Smooth muscle cell (in vitro differentiated cells): ENCODE data around the gene TRIL. TPM values are rescaled to one million over a fixed set of nuclear protein-coding genes. Genes with fewer than 3 reads are reported as not detected.
A peak's percentile ranks its signal among the peaks of the same experiment; 100 is the strongest.

Experiments
- DNase-seq: peaks from one replicate; lab custom pipeline; 2025; ENCODE audit not compliant: unreplicated experiment; lab: John Stamatoyannopoulos, UW
- H2AFZ ChIP-seq: fragments of 200-600 bp; sonication (generic); 2 replicates; pipeline ENCODE4 v1.6.0; 2016; ENCODE audit warnings: antibody characterized with exemption, low read depth, mild to moderate bottlenecking
- H3F3A ChIP-seq: fragments of 200-600 bp; sonication (generic); 2 replicates; pipeline ENCODE4 v1.6.0; 2017; ENCODE audit warnings: antibody characterized with exemption, low read depth
- H3K27ac ChIP-seq: fragments of 200-600 bp; sonication (generic); 2 replicates; pipeline ENCODE4 v1.5.1; 2016; ENCODE audit warnings: low read depth, mild to moderate bottlenecking
- H3K27me3 ChIP-seq: fragments of 200-600 bp; sonication (generic); 2 replicates; pipeline ENCODE4 v1.6.1; 2016; ENCODE audit warnings: low read depth, mild to moderate bottlenecking
- H3K36me3 ChIP-seq: fragments of 200-600 bp; sonication (generic); 2 replicates; pipeline ENCODE4 v1.5.1; 2016; ENCODE audit warnings: low read depth
- H3K4me1 ChIP-seq: fragments of 200-600 bp; sonication (generic); 2 replicates; pipeline ENCODE4 v1.5.1; 2016; ENCODE audit warnings: low read depth
- H3K4me2 ChIP-seq: fragments of 200-600 bp; sonication (generic); 2 replicates; pipeline ENCODE4 v1.6.0; 2016; ENCODE audit warnings: mild to moderate bottlenecking
- H3K4me3 ChIP-seq: fragments of 200-600 bp; sonication (generic); 2 replicates; pipeline ENCODE4 v1.5.1; 2016; ENCODE audit warnings: mild to moderate bottlenecking
- H3K79me2 ChIP-seq: fragments of 200-600 bp; sonication (generic); 2 replicates; pipeline ENCODE4 v1.6.0; 2016; ENCODE audit warnings: low read depth, mild to moderate bottlenecking
- H3K9ac ChIP-seq: fragments of 200-600 bp; sonication (generic); 2 replicates; pipeline ENCODE4 v1.6.0; 2016; ENCODE audit warnings: low read depth
- H3K9me3 ChIP-seq: fragments of 200-600 bp; sonication (generic); replicated peaks from 2 replicates; pipeline ENCODE4 v1.5.1; 2016; ENCODE audit warnings: low read depth
- H4K20me1 ChIP-seq: fragments of 200-600 bp; sonication (generic); 2 replicates; pipeline ENCODE4 v1.6.0; 2016; ENCODE audit warnings: low read depth
- WGBS: methylation state at CpG from one replicate; pipeline ENCODE4 v1.1.7; 2016; ENCODE audit warnings: low lambda C conversion rate; 5-methylcytosine and 5-hydroxymethylcytosine counted together
- polyA plus RNA-seq: library from polyadenylated mRNA; unstranded; fragments of >200 nt; fragmentation: Nextera tagmentation; extraction: Ambion mirVana; gene quantifications from 2 replicates; pipeline ENCODE4 v1.2.1, GENCODE V29; 2016
- total RNA-seq: library from RNA; depleted of rRNA; stranded (reverse); fragments of >200 nt; gene quantifications from 2 replicates; pipeline ENCODE4 v1.2.3, GENCODE V29; 2014
- TF ChIP-seq, protein P1 (sequence below): fragments of 200-600 bp; sonication (generic); IDR thresholded peaks from 2 replicates; pipeline ENCODE4 v1.5.1; 2017; ENCODE audit warnings: borderline replicate concordance, mild to moderate bottlenecking, antibody characterized with exemption; ENCODE audit not compliant: insufficient read depth, poor library complexity, severe bottlenecking

TRIL gene
- total and polyA plus RNA-seq, 2 experiments from 2014 or later, result 11.0 to 11.1 TPM

- Histone ChIP-seq H3K4me2 (peak overlapping the region; percentile 74), H3K27ac (no peak overlapping the region)
Measured at GRCh38 chr7:28922624-28923331, 35.4 kb downstream of the TRIL start.

DNA sequence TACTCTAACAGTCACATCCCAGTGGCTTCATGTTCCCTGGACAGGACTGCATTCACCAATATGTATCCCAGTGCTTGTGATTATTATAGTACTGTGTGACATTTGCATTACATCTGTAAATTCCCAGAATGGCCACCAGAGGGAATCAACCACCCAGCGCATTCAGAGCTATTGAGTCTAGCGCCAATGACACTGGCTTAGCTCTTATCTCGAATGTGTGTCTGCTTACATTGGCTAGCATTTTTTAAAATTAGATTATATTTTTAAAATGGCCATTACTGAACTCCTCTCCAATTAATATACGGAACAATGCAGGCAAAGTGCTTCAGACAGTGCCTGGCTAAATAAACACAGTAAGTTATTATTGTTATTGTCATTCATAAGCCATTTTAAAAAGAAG, 36.3 kb downstream of the TRIL start:
- Histone ChIP-seq H3K27me3 (peaks cover 11% of the 10 kb centered on the region), H4K20me1 (no peaks in the 10 kb centered on the region), H3K4me1 (peaks cover 14% of the 10 kb centered on the region), H3K4me3 (no peak overlapping the region), H2AFZ (no peak overlapping the region), H3K27ac (no peak overlapping the region), H3K36me3 (no peaks in the 10 kb centered on the region), H3K4me2 (peak overlapping the region; percentile 74), H3F3A (no peaks in the 10 kb centered on the region), H3K9me3 (no peaks in the 10 kb centered on the region), H3K9ac (no peak overlapping the region), H3K79me2 (no peaks in the 10 kb centered on the region)
- no peak for DNase-seq
- TF ChIP-seq, protein P1, sequence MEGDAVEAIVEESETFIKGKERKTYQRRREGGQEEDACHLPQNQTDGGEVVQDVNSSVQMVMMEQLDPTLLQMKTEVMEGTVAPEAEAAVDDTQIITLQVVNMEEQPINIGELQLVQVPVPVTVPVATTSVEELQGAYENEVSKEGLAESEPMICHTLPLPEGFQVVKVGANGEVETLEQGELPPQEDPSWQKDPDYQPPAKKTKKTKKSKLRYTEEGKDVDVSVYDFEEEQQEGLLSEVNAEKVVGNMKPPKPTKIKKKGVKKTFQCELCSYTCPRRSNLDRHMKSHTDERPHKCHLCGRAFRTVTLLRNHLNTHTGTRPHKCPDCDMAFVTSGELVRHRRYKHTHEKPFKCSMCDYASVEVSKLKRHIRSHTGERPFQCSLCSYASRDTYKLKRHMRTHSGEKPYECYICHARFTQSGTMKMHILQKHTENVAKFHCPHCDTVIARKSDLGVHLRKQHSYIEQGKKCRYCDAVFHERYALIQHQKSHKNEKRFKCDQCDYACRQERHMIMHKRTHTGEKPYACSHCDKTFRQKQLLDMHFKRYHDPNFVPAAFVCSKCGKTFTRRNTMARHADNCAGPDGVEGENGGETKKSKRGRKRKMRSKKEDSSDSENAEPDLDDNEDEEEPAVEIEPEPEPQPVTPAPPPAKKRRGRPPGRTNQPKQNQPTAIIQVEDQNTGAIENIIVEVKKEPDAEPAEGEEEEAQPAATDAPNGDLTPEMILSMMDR, result peak; percentile 85
- 2% methylated on average over 4 of the region's 4 CpGs for WGBS

More at GRCh38 chr7:28922624-28923331, 35.4 kb downstream of the TRIL start:
- Histone ChIP-seq H3K4me3 (no peak overlapping the region), H3K9ac (no peak overlapping the region), H3K79me2 (no peaks in the 10 kb centered on the region), H3K9me3 (no peaks in the 10 kb centered on the region), H3F3A (no peaks in the 10 kb centered on the region), H3K36me3 (no peaks in the 10 kb centered on the region), H4K20me1 (no peaks in the 10 kb centered on the region), H2AFZ (no peak overlapping the region), H3K4me1 (peaks cover 14% of the 10 kb centered on the region), H3K27me3 (peaks cover 11% of the 10 kb centered on the region)
- TF ChIP-seq, protein P1, result peak; percentile 88
- peak; percentile 7 for DNase-seq
- 14% methylated on average over 7 of the region's 7 CpGs for WGBS

GRCh38 chr7:28920424-28920823, 37.7 kb downstream of the TRIL start:
- Histone ChIP-seq H3K9ac (peak overlapping the region; percentile 7), H3K27ac (peak overlapping the region; percentile 57), H2AFZ (peak overlapping the region; percentile 20), H3K27me3 (peaks cover 4% of the 10 kb centered on the region), H4K20me1 (no peaks in the 10 kb centered on the region), H3K9me3 (no peaks in the 10 kb centered on the region), H3K4me3 (no peak overlapping the region), H3K79me2 (no peaks in the 10 kb centered on the region), H3K4me2 (peak overlapping the region; percentile 41), H3K36me3 (no peaks in the 10 kb centered on the region), H3K4me1 (peaks cover 14% of the 10 kb centered on the region), H3F3A (no peaks in the 10 kb centered on the region)
- TF ChIP-seq, protein P1, result no peak
- WGBS, result 61% methylated on average over 6 of the region's 6 CpGs
- no peak for DNase-seq

DNA sequence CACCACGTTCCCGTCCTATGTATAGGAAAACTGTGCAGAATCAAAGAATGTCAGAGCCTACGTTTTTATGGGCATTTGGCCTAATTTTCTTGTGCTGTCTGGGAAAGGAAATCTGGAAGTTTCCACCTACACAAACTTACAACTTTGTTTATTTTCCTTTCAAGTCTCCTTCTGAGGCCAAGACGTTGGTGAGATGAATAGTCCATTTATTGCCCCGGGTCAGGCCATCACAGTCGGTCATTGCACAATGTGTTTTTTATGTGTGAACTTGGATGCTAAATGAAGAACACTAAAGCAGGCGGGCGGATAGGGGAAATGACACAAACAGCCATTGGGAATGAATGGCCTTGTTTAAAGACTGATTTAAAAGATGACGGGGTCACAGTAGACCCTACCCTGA, 38.6 kb downstream of the TRIL start:
- no peaks in the 10 kb centered on the region for H4K20me1 ChIP-seq
- no peaks in the 10 kb centered on the region for H3K79me2 ChIP-seq
- H3K9ac ChIP-seq, result no peak overlapping the region
- H3K36me3 ChIP-seq, result no peaks in the 10 kb centered on the region
- TF ChIP-seq, protein P1, result no peak
- DNase-seq, result no peak
- H3K4me1 ChIP-seq, result peaks cover 14% of the 10 kb centered on the region
- no peak overlapping the region for H2AFZ ChIP-seq
- H3K4me3 ChIP-seq, result no peak overlapping the region
- no peaks in the 10 kb centered on the region for H3K9me3 ChIP-seq
- peak overlapping the region; percentile 41 for H3K4me2 ChIP-seq
- 31% methylated on average over 9 of the region's 9 CpGs for WGBS
- no peaks in the 10 kb centered on the region for H3F3A ChIP-seq
- H3K27me3 ChIP-seq, result no peaks in the 10 kb centered on the region
- H3K27ac ChIP-seq, result peak overlapping the region; percentile 57
